A673 (cell line): ENCODE results near the gene S100A10.

Experiments used
- CTCF ChIP-seq: fragments of 300-800, 200-600 bp; sonication (generic); conservative IDR thresholded peaks from 2 replicates; pipeline ENCODE4 v1.5.1; 2017; ENCODE audit warnings: low read depth, mild to moderate bottlenecking, antibody characterized with exemption, low read length, moderate library complexity, mixed read lengths
- EZH2 ChIP-seq: fragments of 200-600 bp; sonication (generic); IDR thresholded peaks from 2 replicates; pipeline ENCODE4 v1.6.1; 2017; ENCODE audit warnings: borderline replicate concordance, low read depth, mild to moderate bottlenecking, mixed read lengths, antibody characterized with exemption, low read length; ENCODE audit not compliant: poor library complexity, severe bottlenecking

GRCh38 chr1:151944857-151945575 is 48.6 kb downstream of the S100A10 start:
- no peak for TF ChIP-seq CTCF
- TF ChIP-seq EZH2 = no peak
